H1 (cell line): Measurements from ENCODE around the gene SPPL3. TPM values are rescaled to one million over a fixed set of nuclear protein-coding genes. Genes with fewer than 3 reads are reported as not detected.

Experiments used
- CTCF ChIA-PET: fragments of 300-600 bp; sonication (Branson Sonifier 250); formaldehyde crosslinking; loops from one replicate; lab custom pipeline; 2021; ENCODE audit not compliant: partially characterized antibody; lab: Charles Lee
- POLR2A ChIA-PET: fragments of 300-600 bp; sonication (Branson Sonifier 250); formaldehyde crosslinking; loops from one replicate; lab custom pipeline; 2021; ENCODE audit warnings: inconsistent platforms; ENCODE audit not compliant: partially characterized antibody; lab: Charles Lee
- DNase-seq, 2 experiments: peaks; one replicate each; pipeline versions ENCODE4 v3.0.0 to v3.0.0-alpha.2; 2010 to 2022; ENCODE audit warnings: low spot score in 2 of 2, low read depth in 1 of 2, mixed read lengths in 1 of 2
- FAIRE-seq: peaks from 2 replicates; lab custom pipeline; 2011; peaks lifted over from hg19 to GRCh38; lab: Jason Lieb, UNC
- H2AFZ ChIP-seq: 2 replicates; pipeline ENCODE4 v1.8.1; 2012; ENCODE audit warnings: low read length, inconsistent platforms
- H2AK5ac ChIP-seq: 2 replicates; pipeline ENCODE4 v1.6.1; 2013; ENCODE audit warnings: low read depth, low read length
- H2BK120ac ChIP-seq: replicated peaks from 2 replicates; pipeline ENCODE3; 2013; ENCODE audit warnings: low read depth, low read length, inconsistent platforms
- H2BK12ac ChIP-seq: 2 replicates; pipeline ENCODE4 v1.6.1; 2013; ENCODE audit warnings: low read depth, low read length
- H2BK15ac ChIP-seq: 2 replicates; pipeline ENCODE4 v1.6.1; 2013; ENCODE audit warnings: low read length
- H2BK20ac ChIP-seq: 2 replicates; pipeline ENCODE4 v1.6.1; 2013; ENCODE audit warnings: low read length
- H2BK5ac ChIP-seq: 2 replicates; pipeline ENCODE4 v1.6.1; 2013; ENCODE audit warnings: low read depth, low read length
- H3K14ac ChIP-seq: 2 replicates; pipeline ENCODE4 v1.6.1; 2013; ENCODE audit warnings: inconsistent platforms; ENCODE audit not compliant: insufficient read length
- H3K18ac ChIP-seq: 2 replicates; pipeline ENCODE4 v1.6.1; 2013; ENCODE audit warnings: low read length; ENCODE audit errors: extremely low read depth
- H3K23ac ChIP-seq: 2 replicates; pipeline ENCODE4 v1.6.1; 2013; ENCODE audit warnings: inconsistent platforms; ENCODE audit not compliant: insufficient read length
- H3K23me2 ChIP-seq: 2 replicates; pipeline ENCODE4 v1.6.1; 2013; ENCODE audit warnings: low read depth, low read length
- H3K27ac ChIP-seq: 2 replicates; pipeline ENCODE4 v1.6.1; 2011; ENCODE audit warnings: low read depth, low read length, inconsistent platforms
- H3K27me3 ChIP-seq, 4 experiments: replicated peaks in 1 of 4; 1 replicate in 1 of 4; 2 replicates in 3 of 4; pipeline versions ENCODE4 v1.6.1 to v1.8.1; 2011 to 2013; ENCODE audit warnings: low read length in 3 of 4, mild to moderate bottlenecking in 3 of 4, inconsistent platforms in 2 of 4, mixed read lengths in 2 of 4, moderate library complexity in 1 of 4; ENCODE audit not compliant: control insufficient read depth in 3 of 4, insufficient read depth in 3 of 4; ENCODE audit errors: extremely low read depth in 1 of 4
- H3K36me3 ChIP-seq, 4 experiments: 2 replicates each; pipeline versions ENCODE4 v1.6.1 to v1.8.1; 2011 to 2013; ENCODE audit warnings: mild to moderate bottlenecking in 4 of 4, low read length in 3 of 4, moderate library complexity in 2 of 4, control low read depth in 1 of 4, inconsistent platforms in 1 of 4; ENCODE audit not compliant: insufficient read depth in 4 of 4, control insufficient read depth in 2 of 4
- H3K4ac ChIP-seq: replicated peaks from 2 replicates; pipeline ENCODE3; 2013; ENCODE audit warnings: low read length, low read depth, mixed read lengths, inconsistent platforms; ENCODE audit not compliant: insufficient read length
- H3K4me1 ChIP-seq, 4 experiments: replicated peaks in 1 of 4; 1 replicate in 1 of 4; 2 replicates in 3 of 4; pipeline versions ENCODE4 v1.6.1 to v1.8.1; 2011 to 2013; ENCODE audit warnings: low read length in 3 of 4, inconsistent platforms in 2 of 4, mixed read lengths in 1 of 4; ENCODE audit not compliant: insufficient read depth in 4 of 4, control insufficient read depth in 3 of 4
- H3K4me2 ChIP-seq, 2 experiments: 2 replicates each; pipeline versions ENCODE4 v1.6.1 to v1.8.1; 2011 to 2013; ENCODE audit warnings: low read depth in 2 of 2, low read length in 2 of 2, control low read depth in 1 of 2, inconsistent platforms in 1 of 2, mild to moderate bottlenecking in 1 of 2; ENCODE audit not compliant: insufficient read depth in 1 of 2
- H3K4me3 ChIP-seq, 4 experiments: fragments of 200-600, 300-600 bp in 1 of 4; sonication (generic), shearing (Covaris generic), sonication (Bioruptor Twin) in 1 of 4; 2 replicates each; pipeline versions ENCODE4 v1.5.1 to v1.8.1; 2011 to 2016; ENCODE audit warnings: low read length in 4 of 4, low read depth in 3 of 4, control low read depth in 2 of 4, inconsistent platforms in 2 of 4, mild to moderate bottlenecking in 2 of 4, mixed read lengths in 1 of 4, moderate library complexity in 1 of 4; ENCODE audit not compliant: insufficient read depth in 2 of 4; ENCODE audit errors: extremely low read depth in 1 of 4
- H3K56ac ChIP-seq: replicated peaks from 2 replicates; pipeline ENCODE3; 2013; ENCODE audit warnings: low read depth, mild to moderate bottlenecking, mixed read lengths, low read length, inconsistent platforms; ENCODE audit not compliant: insufficient read length
- H3K79me1 ChIP-seq: 2 replicates; pipeline ENCODE4 v1.6.1; 2013; ENCODE audit warnings: low read depth, low read length, control low read depth
- H3K79me2 ChIP-seq, 2 experiments: 2 replicates each; pipeline versions ENCODE4 v1.6.1 to v1.8.1; 2012 to 2013; ENCODE audit warnings: low read length in 2 of 2, mild to moderate bottlenecking in 2 of 2, inconsistent platforms in 1 of 2; ENCODE audit not compliant: insufficient read depth in 2 of 2, control insufficient read depth in 1 of 2
- H3K9ac ChIP-seq, 4 experiments: replicated peaks in 1 of 4; 1 replicate in 1 of 4; 2 replicates in 3 of 4; pipeline versions ENCODE4 v1.6.1 to v1.8.1; 2011 to 2013; ENCODE audit warnings: low read depth in 3 of 4, low read length in 3 of 4, control low read depth in 2 of 4, mild to moderate bottlenecking in 2 of 4, moderate library complexity in 2 of 4, inconsistent platforms in 1 of 4; ENCODE audit errors: extremely low read depth in 1 of 4
- H3K9me3 ChIP-seq, 2 experiments: 2 replicates each; pipeline versions ENCODE4 v1.6.1 to v1.8.1; 2012 to 2013; ENCODE audit warnings: mild to moderate bottlenecking in 2 of 2, moderate library complexity in 2 of 2, control low read depth in 1 of 2, inconsistent platforms in 1 of 2, low read depth in 1 of 2, low read length in 1 of 2, mixed read lengths in 1 of 2; ENCODE audit not compliant: insufficient read depth in 2 of 2
- H4K20me1 ChIP-seq, 2 experiments: replicated peaks in 1 of 2; 2 replicates each; pipeline versions ENCODE3 to v1.8.1; 2011 to 2013; ENCODE audit warnings: inconsistent platforms in 2 of 2, low read length in 2 of 2, mild to moderate bottlenecking in 1 of 2; ENCODE audit not compliant: insufficient read depth in 2 of 2, control insufficient read depth in 1 of 2
- H4K5ac ChIP-seq: 2 replicates; pipeline ENCODE4 v1.6.1; 2013; ENCODE audit warnings: low read length, low read depth, mixed read lengths, inconsistent platforms; ENCODE audit not compliant: insufficient read length
- H4K8ac ChIP-seq: 2 replicates; pipeline ENCODE4 v1.8.0; 2013; ENCODE audit warnings: mild to moderate bottlenecking, moderate library complexity, low read length, inconsistent platforms; ENCODE audit not compliant: insufficient read depth; ENCODE audit errors: extremely low read depth
- H4K91ac ChIP-seq: replicated peaks from 2 replicates; pipeline ENCODE3; 2013; ENCODE audit warnings: low read length, mixed read lengths, inconsistent platforms; ENCODE audit not compliant: insufficient read length
- CEBPB ChIP-seq: IDR thresholded peaks from 2 replicates; pipeline ENCODE4 v1.6.1; 2012; ENCODE audit warnings: low read depth, low read length
- CREB1 ChIP-seq: IDR thresholded peaks from 2 replicates; pipeline ENCODE4 v1.6.1; 2012; ENCODE audit warnings: inconsistent platforms
- GTF2F1 ChIP-seq: IDR thresholded peaks from 2 replicates; pipeline ENCODE4 v1.6.1; 2012; ENCODE audit warnings: low read depth, low read length, improper control_type of control experiment, borderline replicate concordance
- JUND ChIP-seq: IDR thresholded peaks from 2 replicates; pipeline ENCODE4 v1.6.1; 2011; ENCODE audit warnings: mild to moderate bottlenecking, improper control_type of control experiment, low read length
- KDM1A ChIP-seq: fragments of 200-600, 300-600 bp; sonication (generic); IDR thresholded peaks from 2 replicates; pipeline ENCODE4 v1.7.1; 2016; ENCODE audit warnings: mild to moderate bottlenecking, low read length, borderline replicate concordance
- RFX5 ChIP-seq: IDR thresholded peaks from 2 replicates; pipeline ENCODE4 v1.6.1; 2011; ENCODE audit warnings: low read depth, low read length, improper control_type of control experiment, borderline replicate concordance
- RNF2 ChIP-seq: fragments of 200-900, 300-1000 bp; sonication (generic); IDR thresholded peaks from 2 replicates; pipeline ENCODE4 v1.7.1; 2016; ENCODE audit warnings: borderline replicate concordance, low read depth, mild to moderate bottlenecking, antibody characterized with exemption, low read length; ENCODE audit not compliant: poor library complexity, severe bottlenecking; ENCODE audit errors: missing control alignments
- SP4 ChIP-seq: IDR thresholded peaks from 2 replicates; pipeline ENCODE4 v1.6.1; 2012; ENCODE audit warnings: low read length, inconsistent platforms
- TBP ChIP-seq: IDR thresholded peaks from 2 replicates; pipeline ENCODE4 v1.6.1; 2011; ENCODE audit warnings: low read depth, low read length, improper control_type of control experiment
- WGBS, 2 experiments: shearing (Covaris generic) in 1 of 2; methylation state at CpG; one replicate each; pipeline versions ENCODE4 v1.1.6 to v1.1.7; 2013 to 2015; ENCODE audit warnings: low lambda C conversion rate in 2 of 2, mixed read lengths in 2 of 2, inconsistent platforms in 1 of 2, low coverage in 1 of 2, missing lambda C conversion rate in 1 of 2; ENCODE audit not compliant: insufficient replicate concordance in 2 of 2, insufficient coverage in 1 of 2, insufficient read length in 1 of 2; ENCODE audit errors: extremely low coverage in 1 of 2, missing lambda C conversion rate in 1 of 2; 5-methylcytosine and 5-hydroxymethylcytosine counted together
- polyA plus RNA-seq, 7 experiments: library from polyadenylated mRNA; depleted of rRNA in 3 of 7; stranded (reverse) in 5 of 7; unstranded in 2 of 7; fragments of >200 nt in 5 of 7; fragments of 200-250 nt in 2 of 7; gene quantifications; 1 replicate in 5 of 7; 2 replicates in 1 of 7; 4 replicates in 1 of 7; pipeline versions ENCODE4 v1.2.1 to v1.2.3, GENCODE V29; 2011 to 2013; ENCODE audit warnings: missing spikeins in 2 of 7, mixed read lengths in 2 of 7
- total RNA-seq: library from RNA; stranded (reverse); fragmentation: NEBNext Ultra II Directional; extraction: Animal tissue kit (Norgen Biotek cat#: 25700); gene quantifications from 2 replicates; pipeline ENCODE4 v1.2.1, GENCODE V29; 2021

SPPL3 gene
- total and polyA plus RNA-seq, 2 of the 8 experiments (the other 6 are each of a cell fraction or from before 2014, with no cell fraction given): 27.3 to 48.4 TPM

- FAIRE-seq (no peak), DNase-seq (no peak)
- no peaks in the 10 kb centered on the region for H3K27me3 ChIP-seq
- H3K27ac ChIP-seq: no peak overlapping the region
- 78% methylated on average over 2 of the region's 2 CpGs; no CpG with 5 or more reads in 1 of the 2 experiments for WGBS, 2 experiments
- no peak overlapping the region for H3K18ac ChIP-seq
- H3K14ac ChIP-seq: no peak overlapping the region
- no peak overlapping the region for H4K8ac ChIP-seq
- no peak overlapping the region for H2BK12ac ChIP-seq
- H2AFZ ChIP-seq: no peak overlapping the region
- H2AK5ac ChIP-seq: no peak overlapping the region
- H4K5ac ChIP-seq: no peak overlapping the region
- H3K9me3 ChIP-seq: no peaks in the 10 kb centered on the region; a peak in 1 of 4 replicates
- no peak overlapping the region for H3K4ac ChIP-seq
- peaks cover 0 to 6% (median 4%) of the 10 kb centered on the region in 4 experiments; a peak in 1 of 7 replicates for H3K4me1 ChIP-seq
- no peak overlapping the region for H3K56ac ChIP-seq
- H2BK5ac ChIP-seq: no peak overlapping the region
- no peak overlapping the region for H2BK15ac ChIP-seq
- H3K9ac ChIP-seq: no peak overlapping the region
- no peak overlapping the region for H3K4me3 ChIP-seq
- H2BK120ac ChIP-seq: no peak overlapping the region
- TF ChIP-seq CREB1: no peak
- TF ChIP-seq RNF2: no peak
- no peak for TF ChIP-seq KDM1A
- TF ChIP-seq SP4: no peak
- TF ChIP-seq JUND: no peak
- TF ChIP-seq GTF2F1: no peak
- no peak for TF ChIP-seq RFX5
- TF ChIP-seq CEBPB: no peak
- TF ChIP-seq TBP: no peak
- no peak overlapping the region for H2BK20ac ChIP-seq
- H4K20me1 ChIP-seq: peaks cover 5 to 8% of the 10 kb centered on the region in 2 experiments
- CTCF ChIA-PET: interaction anchor here (0.8 to 1.2 kb wide), 3 partner anchors 9 to 32 kb away, joined by 3 read pairs; no protein-coding TSS in a partner anchor
- H4K91ac ChIP-seq: no peak overlapping the region
- no peaks in the 10 kb centered on the region for H3K36me3 ChIP-seq
- POLR2A ChIA-PET: interaction anchor here (1.1 kb wide), 1 partner anchor 72 kb away, joined by 3 read pairs; the partner anchor contains the start of gene SPPL3
- H3K23ac ChIP-seq: no peak overlapping the region
- H3K23me2 ChIP-seq: no peaks in the 10 kb centered on the region; the same call in 1 of the 2 replicates
- H3K79me2 ChIP-seq: peaks cover 0 to 42% of the 10 kb centered on the region in 2 experiments; a peak in 2 of 4 replicates
- no peak overlapping the region for H3K4me2 ChIP-seq
- peaks cover 2% of the 10 kb centered on the region; the same call in 1 of the 2 replicates for H3K79me1 ChIP-seq
Observed at GRCh38 chr12:120831648-120832267, 72.4 kb downstream of the SPPL3 start.
